Mucosa of descending colon (tissue), 3 donors: Measurements from ENCODE around the gene COG5. TPM values are rescaled to one million over a fixed set of nuclear protein-coding genes. Genes with fewer than 3 reads are reported as not detected.

ENCODE experiments used
- ATAC-seq: fragments of 200-7000 bp; cut with Tn5 transposase; one replicate; pipeline ENCODE4 v1.9.1; 2020; ENCODE audit warnings: mild to moderate bottlenecking, moderate library complexity
- DNase-seq, 3 donors: peaks; one replicate each; pipeline ENCODE4 v3.0.0-alpha.2; 2020
- H3K36me3 ChIP-seq: fragments of 200-600 bp; one replicate; pipeline ENCODE4 v1.8.0; 2021; ENCODE audit warnings: low read depth, mild to moderate bottlenecking
- H3K4me1 ChIP-seq: fragments of 200-600 bp; one replicate; pipeline ENCODE4 v1.8.0; 2021; ENCODE audit warnings: low read depth, mild to moderate bottlenecking
- H3K4me3 ChIP-seq: fragments of 200-600 bp; one replicate; pipeline ENCODE4 v1.8.0; 2021; ENCODE audit warnings: mild to moderate bottlenecking
- H3K9me3 ChIP-seq: fragments of 200-600 bp; one replicate; pipeline ENCODE4 v1.8.0; 2021; ENCODE audit warnings: mild to moderate bottlenecking
- intact Hi-C, 2 donors: fragments of 100-400 bp; cut with DNase I in 1 of 2; cut with micrococcal nuclease in 1 of 2; formaldehyde crosslinking; loops; one replicate each; pipeline versions ENCODE4 v1.11.0 to v1.11.1; 2022; cut with DNase I, micrococcal nuclease
- total RNA-seq, 3 donors: library from RNA; stranded (reverse); fragmentation: NEBNext Ultra II Directional in 2 of 3; extraction: Animal tissue kit (Norgen Biotek cat#: 25700) in 2 of 3; gene quantifications; one replicate each; pipeline versions ENCODE4 v1.2.1 to v1.2.4, GENCODE V29; 2021 to 2023
- TF ChIP-seq, protein P1 (sequence below): fragments of 200-600 bp; IDR thresholded peaks from one replicate; pipeline ENCODE4 v1.8.0; 2022; ENCODE audit warnings: antibody characterized with exemption, mild to moderate bottlenecking
- donor health status: DM: no; HTN: no; CAD: no; lungs with moderate emphysema.
- donor health status: DM: no; HTN: no; CAD: no.
- donor health status: DM: no; HTN: yes; CAD: no.

COG5 gene
- total RNA-seq, 3 donors from 2014 or later: 46.8 to 56.4 (median 47.7) TPM

DNA sequence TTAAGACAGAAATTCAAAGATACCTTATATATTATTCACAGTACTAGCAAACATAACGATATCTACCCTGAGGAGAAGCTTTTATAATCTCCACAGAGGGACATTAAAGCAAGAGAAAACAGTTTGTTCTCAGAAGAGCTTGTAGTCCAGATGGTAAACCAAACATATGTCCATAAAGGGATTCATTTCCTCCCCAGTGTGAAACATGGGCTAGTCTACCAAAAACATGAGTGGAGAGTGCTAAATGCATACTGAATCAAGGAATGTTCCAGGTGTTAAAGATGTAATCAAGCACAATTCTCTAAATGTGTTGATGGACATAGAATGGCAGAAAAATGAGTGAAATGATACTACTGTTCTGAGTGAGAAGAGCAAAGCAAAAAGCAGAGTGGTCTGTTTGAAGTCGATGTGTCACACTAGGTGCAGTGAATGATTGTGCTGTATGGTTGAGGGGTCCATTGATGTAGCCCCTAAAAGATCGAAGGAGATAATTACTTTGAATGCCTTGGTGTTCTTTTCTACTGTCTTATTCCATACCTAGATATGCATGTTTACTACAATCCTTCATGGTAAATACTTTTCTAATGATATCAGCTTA, 41.6 kb upstream of the COG5 start:
- intact Hi-C loops: no loop called here
- no peak overlapping the region for H3K4me3 ChIP-seq
- H3K4me1 ChIP-seq: no peaks in the 10 kb centered on the region
- DNase-seq: no peak
- TF ChIP-seq, protein P1, sequence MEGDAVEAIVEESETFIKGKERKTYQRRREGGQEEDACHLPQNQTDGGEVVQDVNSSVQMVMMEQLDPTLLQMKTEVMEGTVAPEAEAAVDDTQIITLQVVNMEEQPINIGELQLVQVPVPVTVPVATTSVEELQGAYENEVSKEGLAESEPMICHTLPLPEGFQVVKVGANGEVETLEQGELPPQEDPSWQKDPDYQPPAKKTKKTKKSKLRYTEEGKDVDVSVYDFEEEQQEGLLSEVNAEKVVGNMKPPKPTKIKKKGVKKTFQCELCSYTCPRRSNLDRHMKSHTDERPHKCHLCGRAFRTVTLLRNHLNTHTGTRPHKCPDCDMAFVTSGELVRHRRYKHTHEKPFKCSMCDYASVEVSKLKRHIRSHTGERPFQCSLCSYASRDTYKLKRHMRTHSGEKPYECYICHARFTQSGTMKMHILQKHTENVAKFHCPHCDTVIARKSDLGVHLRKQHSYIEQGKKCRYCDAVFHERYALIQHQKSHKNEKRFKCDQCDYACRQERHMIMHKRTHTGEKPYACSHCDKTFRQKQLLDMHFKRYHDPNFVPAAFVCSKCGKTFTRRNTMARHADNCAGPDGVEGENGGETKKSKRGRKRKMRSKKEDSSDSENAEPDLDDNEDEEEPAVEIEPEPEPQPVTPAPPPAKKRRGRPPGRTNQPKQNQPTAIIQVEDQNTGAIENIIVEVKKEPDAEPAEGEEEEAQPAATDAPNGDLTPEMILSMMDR: no peak
- no peaks in the 10 kb centered on the region for H3K9me3 ChIP-seq
- no peak for ATAC-seq
- no peaks in the 10 kb centered on the region for H3K36me3 ChIP-seq

- intact Hi-C loops: no loop called here
- Histone ChIP-seq H3K36me3 (no peaks in the 10 kb centered on the region), H3K4me1 (no peaks in the 10 kb centered on the region), H3K4me3 (no peak overlapping the region), H3K9me3 (no peaks in the 10 kb centered on the region)
- ATAC-seq: no peak
- TF ChIP-seq, protein P1: no peak
- no peak for DNase-seq
Observed at GRCh38 chr7:107600816-107601215, 37.1 kb upstream of the COG5 start.

DNA sequence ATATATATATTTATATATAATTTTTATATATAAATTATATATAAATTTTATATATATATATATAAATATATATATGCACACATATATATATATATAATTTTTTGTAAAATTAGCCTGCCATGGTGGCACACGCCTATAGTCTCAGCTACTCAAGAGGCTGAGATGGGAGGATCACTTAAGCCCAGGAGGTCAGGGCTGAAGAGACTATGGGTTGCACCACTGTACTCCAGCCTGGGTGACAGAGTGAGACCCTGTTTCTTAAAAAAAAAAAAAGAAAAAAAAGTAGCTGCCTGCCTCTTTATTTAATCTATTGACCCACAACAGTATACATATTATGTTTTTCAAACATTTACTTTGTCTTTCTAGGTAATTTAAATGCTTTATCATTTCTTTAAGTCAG, 35.5 kb upstream of the COG5 start:
- no peak for DNase-seq
- Histone ChIP-seq H3K36me3 (no peaks in the 10 kb centered on the region), H3K4me1 (no peaks in the 10 kb centered on the region), H3K4me3 (no peak overlapping the region), H3K9me3 (no peaks in the 10 kb centered on the region)
- no peak for ATAC-seq
- TF ChIP-seq, protein P1: no peak
- intact Hi-C loops: no loop called here

- Histone ChIP-seq H3K9me3 (no peaks in the 10 kb centered on the region), H3K36me3 (no peaks in the 10 kb centered on the region), H3K4me3 (no peak overlapping the region), H3K4me1 (no peaks in the 10 kb centered on the region)
- ATAC-seq (no peak), DNase-seq (no peak)
- intact Hi-C loops: no loop called here
- TF ChIP-seq, protein P1: no peak
Observed at GRCh38 chr7:107597953-107598352, 34.2 kb upstream of the COG5 start.

DNA sequence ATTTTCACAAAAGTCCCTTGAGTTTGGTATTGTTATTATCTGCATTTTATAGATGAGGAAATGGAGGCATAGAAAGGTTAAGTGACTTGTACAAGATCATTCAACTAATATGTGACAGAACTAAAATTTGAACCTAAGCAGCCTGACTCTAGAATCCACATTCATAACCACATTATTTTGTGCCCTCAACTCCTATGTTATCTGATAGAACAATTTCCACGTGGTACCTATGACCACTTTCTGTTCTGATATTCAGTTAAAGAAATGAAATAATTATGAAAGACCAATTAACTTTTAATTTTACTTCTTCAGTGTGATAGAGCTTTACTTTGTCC, 33.8 kb upstream of the COG5 start:
- no peaks in the 10 kb centered on the region for H3K9me3 ChIP-seq
- H3K4me3 ChIP-seq: no peak overlapping the region
- intact Hi-C loops: no loop called here
- ATAC-seq (no peak), DNase-seq (no peak)
- H3K36me3 ChIP-seq: no peaks in the 10 kb centered on the region
- H3K4me1 ChIP-seq: no peaks in the 10 kb centered on the region
- TF ChIP-seq, protein P1: no peak
